ENCODE results near the gene MMP14.

GRCh38 chr14:22895402-22895801 is 59.0 kb downstream of the MMP14 start:
- TF ChIP-seq CTCF (conservative IDR thresholded peaks at IDR 0.05) (no peak), ZFX (IDR thresholded peaks at IDR 0.05) (no peak)

Data from C4-2B (cell line).